Measurements from ENCODE around the gene DDX46. TPM values are rescaled to one million over a fixed set of nuclear protein-coding genes. Genes with fewer than 3 reads are reported as not detected.

DDX46 gene
- total RNA-seq, 1 experiment from 2014 or later = 128 TPM

GRCh38 chr5:134817006-134817405 is 58.4 kb downstream of the DDX46 start:
- BruUV-seq (replicated peaks) = no TSS peak
- H3K36me3 ChIP-seq (ENCODE audit: insufficient read depth, low read length, poor library complexity, severe bottlenecking) = peaks cover 59% of the 10 kb centered on the region
- H3K9me3 ChIP-seq (ENCODE audit: low read depth, low read length, poor library complexity, severe bottlenecking) = no peaks in the 10 kb centered on the region
- no peak overlapping the region for H3K27ac ChIP-seq (ENCODE audit: low read depth, low read length, poor library complexity, severe bottlenecking)
- ChIA-PET CTCF (no interaction called here), POLR2A (ENCODE audit: low non-redundant PET) (no interaction called here)
- TF ChIP-seq, protein P1, sequence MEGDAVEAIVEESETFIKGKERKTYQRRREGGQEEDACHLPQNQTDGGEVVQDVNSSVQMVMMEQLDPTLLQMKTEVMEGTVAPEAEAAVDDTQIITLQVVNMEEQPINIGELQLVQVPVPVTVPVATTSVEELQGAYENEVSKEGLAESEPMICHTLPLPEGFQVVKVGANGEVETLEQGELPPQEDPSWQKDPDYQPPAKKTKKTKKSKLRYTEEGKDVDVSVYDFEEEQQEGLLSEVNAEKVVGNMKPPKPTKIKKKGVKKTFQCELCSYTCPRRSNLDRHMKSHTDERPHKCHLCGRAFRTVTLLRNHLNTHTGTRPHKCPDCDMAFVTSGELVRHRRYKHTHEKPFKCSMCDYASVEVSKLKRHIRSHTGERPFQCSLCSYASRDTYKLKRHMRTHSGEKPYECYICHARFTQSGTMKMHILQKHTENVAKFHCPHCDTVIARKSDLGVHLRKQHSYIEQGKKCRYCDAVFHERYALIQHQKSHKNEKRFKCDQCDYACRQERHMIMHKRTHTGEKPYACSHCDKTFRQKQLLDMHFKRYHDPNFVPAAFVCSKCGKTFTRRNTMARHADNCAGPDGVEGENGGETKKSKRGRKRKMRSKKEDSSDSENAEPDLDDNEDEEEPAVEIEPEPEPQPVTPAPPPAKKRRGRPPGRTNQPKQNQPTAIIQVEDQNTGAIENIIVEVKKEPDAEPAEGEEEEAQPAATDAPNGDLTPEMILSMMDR (conservative IDR thresholded peaks at IDR 0.05; ENCODE audit: low read depth, low read length) = no peak
- no peak for TF ChIP-seq EZH2 (IDR thresholded peaks at IDR 0.05; ENCODE audit: borderline replicate concordance, low read depth, low read length, poor library complexity, severe bottlenecking)
- no peaks in the 10 kb centered on the region for H3K4me1 ChIP-seq (ENCODE audit: insufficient read depth, low read length, poor library complexity, severe bottlenecking)
- no peaks in the 10 kb centered on the region for H3K27me3 ChIP-seq (replicated peaks; ENCODE audit: insufficient read depth, low read depth, low read length, poor library complexity)
- no peak for DNase-seq (ENCODE audit: low spot score)
- intact Hi-C loops (cut with micrococcal nuclease; ENCODE audit: unreplicated experiment) = no loop called here
- no peak overlapping the region for H3K4me3 ChIP-seq (ENCODE audit: low read depth, low read length, poor library complexity, severe bottlenecking)

GRCh38 chr5:134818776-134819175 is 60.2 kb downstream of the DDX46 start:
- intact Hi-C loops (cut with micrococcal nuclease; ENCODE audit: unreplicated experiment) = no loop called here
- BruUV-seq (replicated peaks) = TSS peak; percentile 7
- no peaks in the 10 kb centered on the region for H3K9me3 ChIP-seq (ENCODE audit: low read depth, low read length, poor library complexity, severe bottlenecking)
- H3K36me3 ChIP-seq (ENCODE audit: insufficient read depth, low read length, poor library complexity, severe bottlenecking) = peaks cover 56% of the 10 kb centered on the region
- ChIA-PET POLR2A (ENCODE audit: low non-redundant PET) (no interaction called here), CTCF (no interaction called here)
- TF ChIP-seq, protein P1 (conservative IDR thresholded peaks at IDR 0.05; ENCODE audit: low read depth, low read length) = no peak
- no peak for TF ChIP-seq EZH2 (IDR thresholded peaks at IDR 0.05; ENCODE audit: borderline replicate concordance, low read depth, low read length, poor library complexity, severe bottlenecking)
- no peak overlapping the region for H3K4me3 ChIP-seq (ENCODE audit: low read depth, low read length, poor library complexity, severe bottlenecking)
- peaks cover 12% of the 10 kb centered on the region for H3K4me1 ChIP-seq (ENCODE audit: insufficient read depth, low read length, poor library complexity, severe bottlenecking)
- H3K27ac ChIP-seq (ENCODE audit: low read depth, low read length, poor library complexity, severe bottlenecking) = no peak overlapping the region
- H3K27me3 ChIP-seq (replicated peaks; ENCODE audit: insufficient read depth, low read depth, low read length, poor library complexity) = no peaks in the 10 kb centered on the region
- DNase-seq (ENCODE audit: low spot score) = no peak

DNA sequence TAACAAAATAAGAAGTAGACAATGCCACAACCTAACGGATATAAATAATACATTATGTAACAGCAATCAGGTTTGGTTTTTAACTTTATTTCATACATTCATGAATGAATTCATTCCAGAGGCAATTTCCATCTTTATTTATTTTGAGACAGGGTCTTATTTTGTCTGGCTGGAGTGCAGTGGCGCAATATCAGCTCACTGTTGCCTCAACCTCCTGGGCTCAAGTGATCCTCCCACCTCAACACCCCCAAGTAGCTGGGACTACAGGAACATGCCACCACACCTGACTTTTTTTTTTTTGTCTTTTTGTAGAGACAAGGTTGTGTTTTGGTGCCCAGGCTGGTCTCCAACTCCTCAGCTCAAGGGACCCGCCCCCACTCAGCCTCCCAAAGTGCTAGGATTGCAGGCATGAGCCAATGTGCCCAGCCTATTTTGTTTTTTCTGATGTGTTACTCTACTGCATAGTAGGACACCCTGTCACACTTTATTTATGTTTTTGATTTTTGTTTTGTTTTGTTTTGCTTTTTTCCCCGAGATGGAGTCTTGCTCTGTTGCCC is 60.9 kb downstream of the DDX46 start:
- H3K27ac ChIP-seq (ENCODE audit: low read depth, low read length, poor library complexity, severe bottlenecking) = no peak overlapping the region
- H3K36me3 ChIP-seq (ENCODE audit: insufficient read depth, low read length, poor library complexity, severe bottlenecking) = peaks cover 50% of the 10 kb centered on the region
- CTCF ChIA-PET = no interaction called here
- no peak overlapping the region for H3K4me3 ChIP-seq (ENCODE audit: low read depth, low read length, poor library complexity, severe bottlenecking)
- no peak for DNase-seq (ENCODE audit: low spot score)
- peaks cover 19% of the 10 kb centered on the region for H3K4me1 ChIP-seq (ENCODE audit: insufficient read depth, low read length, poor library complexity, severe bottlenecking)
- POLR2A ChIA-PET (ENCODE audit: low non-redundant PET) = no interaction called here
- BruUV-seq (replicated peaks) = no TSS peak
- TF ChIP-seq EZH2 (IDR thresholded peaks at IDR 0.05; ENCODE audit: borderline replicate concordance, low read depth, low read length, poor library complexity, severe bottlenecking) = no peak
- TF ChIP-seq, protein P1 (conservative IDR thresholded peaks at IDR 0.05; ENCODE audit: low read depth, low read length) = no peak
- H3K27me3 ChIP-seq (replicated peaks; ENCODE audit: insufficient read depth, low read depth, low read length, poor library complexity) = no peaks in the 10 kb centered on the region
- intact Hi-C loops (cut with micrococcal nuclease; ENCODE audit: unreplicated experiment) = no loop called here
- H3K9me3 ChIP-seq (ENCODE audit: low read depth, low read length, poor library complexity, severe bottlenecking) = no peaks in the 10 kb centered on the region

All from A673 (cell line).